ENCODE results near the gene GPA33.

GPA33 gene

DNA sequence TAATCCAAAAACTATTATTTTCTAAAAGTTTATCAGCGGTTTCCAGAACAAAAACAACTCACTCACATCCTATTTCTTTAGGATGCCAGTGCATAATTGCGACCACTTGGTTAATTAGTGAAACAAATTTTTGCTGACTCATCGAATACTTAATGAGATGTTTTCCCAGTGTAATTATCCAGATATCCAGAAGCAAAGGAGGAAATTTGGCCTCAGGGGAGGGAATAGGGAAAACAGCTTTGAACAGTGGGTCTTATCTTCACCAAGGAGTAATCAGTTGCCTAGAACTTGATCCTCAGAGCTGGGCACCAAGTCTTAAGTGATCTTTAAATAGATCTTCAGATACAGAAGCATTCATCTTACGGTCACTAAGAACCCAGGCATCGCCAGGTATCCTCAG, 28.0 kb upstream of the GPA33 start:
- no peak for DNase-seq (ENCODE audit: low read depth, low spot score)

DNA sequence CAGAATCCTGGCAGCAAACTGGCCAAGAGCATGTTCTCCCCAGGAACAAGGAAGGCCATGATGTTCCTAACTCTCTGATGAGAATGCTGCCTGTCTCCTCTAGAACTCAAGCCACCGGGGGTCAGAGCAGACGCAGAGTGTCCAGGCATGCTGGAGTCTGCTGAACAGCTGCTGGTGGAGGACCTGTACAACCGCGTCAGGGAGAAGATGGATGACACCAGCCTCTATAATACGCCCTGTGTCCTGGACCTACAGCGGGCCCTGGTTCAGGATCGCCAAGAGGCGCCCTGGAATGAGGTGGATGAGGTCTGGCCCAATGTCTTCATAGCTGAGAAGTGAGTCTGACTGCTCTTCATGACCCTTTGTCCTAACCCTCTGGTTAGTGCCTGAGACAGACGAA, 27.0 kb upstream of the GPA33 start:
- no peak for DNase-seq (ENCODE audit: low read depth, low spot score)

DNA sequence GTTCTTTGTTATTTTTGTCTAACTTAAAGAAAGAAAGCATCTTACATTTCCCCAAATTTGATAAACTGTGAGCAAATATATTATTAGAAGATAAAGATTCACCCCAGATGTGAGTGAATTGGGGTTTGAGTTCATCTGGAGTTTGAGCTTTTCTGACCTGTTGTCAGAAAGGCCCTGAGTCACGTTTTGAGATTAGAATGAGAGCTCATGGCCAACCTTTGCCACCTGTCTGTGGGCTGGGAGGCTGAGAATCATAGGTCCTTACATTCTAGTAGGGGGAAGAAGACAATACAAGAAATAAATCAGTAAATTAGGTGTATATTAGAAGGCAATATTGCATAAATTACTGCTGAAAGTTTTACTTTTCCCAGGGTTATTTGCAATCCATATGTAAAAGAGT, 26.0 kb upstream of the GPA33 start:
- DNase-seq (ENCODE audit: low read depth, low spot score), result no peak

DNA sequence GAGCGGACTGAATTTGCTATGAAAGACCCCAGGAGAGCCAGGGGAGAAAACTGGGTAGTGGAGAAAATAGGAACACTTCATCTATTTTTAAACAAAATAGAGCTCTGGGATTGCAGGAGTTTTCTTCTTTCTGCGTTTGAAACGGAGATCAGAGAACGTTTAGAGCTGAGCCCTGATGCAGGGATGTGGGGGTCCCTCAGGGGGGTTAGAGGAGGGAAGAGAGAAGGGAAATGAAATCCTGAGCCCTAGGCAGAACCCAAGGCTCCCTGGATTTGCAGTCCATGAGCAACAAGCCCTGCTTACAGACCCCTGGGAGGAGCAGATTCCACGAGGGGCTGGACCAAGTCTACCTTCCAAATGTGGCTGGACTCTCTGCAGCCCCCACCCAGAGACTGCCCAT, 25.5 kb upstream of the GPA33 start:
- no peak for DNase-seq (ENCODE audit: low read depth, low spot score)

DNA sequence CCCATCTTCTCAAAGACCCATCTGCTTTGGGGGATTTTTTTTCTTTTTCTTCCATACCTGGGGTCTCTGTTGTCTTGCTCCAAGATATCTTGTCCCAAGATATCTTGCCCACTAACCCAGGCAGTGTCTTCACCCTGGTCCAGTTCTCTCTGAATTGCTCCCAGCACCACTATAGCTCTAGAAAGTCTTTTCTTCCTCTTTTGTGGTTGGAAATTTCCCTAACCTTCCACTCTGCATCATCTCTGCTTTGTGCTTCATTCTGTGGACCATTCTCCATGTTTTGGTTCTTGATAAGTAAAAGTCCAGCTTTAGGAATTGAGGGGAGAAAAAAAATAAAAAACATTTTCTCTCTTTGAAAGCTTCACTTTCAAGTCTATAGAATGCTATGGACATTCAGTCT, 24.5 kb upstream of the GPA33 start:
- DNase-seq (ENCODE audit: low read depth, low spot score), result no peak

DNA sequence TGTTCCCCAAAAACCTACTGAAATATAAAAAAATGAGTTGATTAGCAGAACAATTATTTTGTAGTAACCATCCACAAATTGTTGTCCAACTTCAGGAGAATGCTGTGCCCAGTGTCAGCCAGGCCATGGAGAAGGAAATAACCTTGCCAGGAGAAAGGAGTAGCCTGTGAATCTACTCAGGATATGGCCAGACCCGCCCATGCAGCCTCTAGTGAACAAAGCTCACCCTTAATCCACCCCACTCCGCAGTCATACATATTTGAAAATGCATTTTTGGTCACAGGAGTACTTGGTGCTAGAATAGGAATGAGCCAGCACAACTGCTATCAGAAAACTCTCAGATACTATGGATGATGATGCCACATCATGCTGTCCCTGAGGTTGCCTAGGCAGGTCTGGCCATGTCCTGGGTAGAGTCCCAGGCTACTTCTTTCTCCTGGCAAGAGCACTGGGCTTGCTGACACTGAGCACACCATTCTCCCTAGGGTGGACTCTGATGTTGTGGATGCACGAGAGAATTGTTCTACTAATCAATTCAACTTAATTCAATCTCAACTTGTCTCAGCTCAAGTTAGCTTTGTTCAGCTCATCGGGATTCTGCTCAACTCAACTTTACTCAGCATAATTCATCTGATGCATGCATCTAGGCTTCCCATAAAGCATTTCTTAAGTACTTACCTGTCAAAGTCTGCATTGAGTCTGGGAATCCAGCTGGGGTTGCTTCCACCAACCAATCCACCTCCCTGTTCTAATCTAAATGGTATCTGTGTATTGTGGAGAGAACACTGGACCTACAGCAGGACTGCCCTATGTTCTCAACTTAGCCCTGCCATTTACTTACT, 21.9 kb upstream of the GPA33 start:
- DNase-seq (ENCODE audit: low read depth, low spot score), result no peak

DNA sequence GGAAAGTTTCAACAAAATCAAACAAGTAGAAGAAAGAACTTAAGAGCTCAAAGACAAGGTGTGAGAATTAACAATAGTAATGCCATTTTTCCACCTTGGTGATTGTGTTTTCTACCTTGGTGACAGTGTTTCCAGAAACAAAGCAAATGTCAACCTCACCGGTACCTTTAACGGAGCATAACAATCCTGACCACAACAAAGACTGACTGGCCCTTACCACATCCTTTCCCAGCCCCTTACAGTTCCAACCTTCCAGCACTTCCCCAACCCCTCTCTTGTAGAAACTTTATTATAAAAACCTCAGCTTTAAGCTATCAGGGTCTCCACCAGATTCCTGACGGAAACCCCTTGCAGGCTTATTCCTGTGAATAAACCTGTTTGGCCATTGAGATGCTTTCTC, 20.4 kb upstream of the GPA33 start:
- DNase-seq (ENCODE audit: low read depth, low spot score), result no peak

DNA sequence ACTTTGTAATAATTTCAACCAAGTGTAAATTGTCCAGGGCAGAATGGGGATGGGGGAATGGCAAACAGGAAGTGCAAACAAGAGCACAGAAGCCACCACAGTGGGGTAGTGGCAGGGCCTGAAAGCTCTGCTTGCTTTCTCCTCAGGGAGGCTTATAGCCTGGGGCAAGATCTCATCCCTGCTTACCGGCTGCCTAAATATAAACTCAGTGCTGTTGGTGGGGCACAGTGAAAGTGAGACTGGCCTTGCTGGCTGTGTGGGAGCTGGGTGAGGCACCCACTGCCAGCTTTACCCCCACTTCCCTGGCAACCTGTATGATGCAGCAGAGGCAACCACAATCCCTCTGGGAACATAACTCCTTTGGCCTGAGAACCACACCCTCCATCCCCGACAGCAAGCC, 18.9 kb upstream of the GPA33 start:
- peak; percentile 74 for DNase-seq (ENCODE audit: low read depth, low spot score)

DNA sequence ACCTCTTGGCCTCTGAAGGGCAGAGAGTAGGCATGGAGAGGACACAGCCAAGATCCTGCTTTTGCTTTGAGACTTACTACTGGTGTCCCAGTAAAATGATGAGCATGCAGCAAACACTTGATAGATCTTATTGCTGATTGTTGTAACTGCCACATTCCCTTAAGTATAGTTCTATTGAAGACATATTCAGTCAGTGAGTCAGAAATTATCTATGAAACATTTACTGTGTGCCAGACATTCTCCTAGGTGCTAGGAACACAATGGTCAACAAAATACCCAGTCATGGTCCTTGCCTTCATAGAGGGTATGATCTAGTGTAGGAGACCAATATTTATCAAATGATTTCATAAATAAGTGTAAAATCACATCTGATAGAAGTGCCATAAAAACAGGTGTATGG, 17.3 kb upstream of the GPA33 start:
- DNase-seq (ENCODE audit: low read depth, low spot score), result no peak

DNA sequence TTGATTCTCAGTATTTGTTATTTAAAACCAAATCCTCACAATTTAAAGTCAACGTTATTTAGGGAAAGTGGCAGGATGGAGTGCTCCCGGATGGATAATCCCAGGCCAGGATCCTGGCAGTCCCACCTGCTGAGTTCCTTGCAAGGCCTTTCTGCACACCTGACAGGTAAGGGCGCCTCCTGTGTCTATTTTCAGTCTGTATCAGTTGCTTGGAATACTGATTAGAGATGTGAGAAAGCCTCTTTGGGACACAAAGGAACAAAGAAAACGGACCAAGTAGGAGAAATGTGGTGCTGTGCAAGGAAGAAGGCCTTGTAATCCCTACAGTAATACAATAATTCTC, 15.9 kb upstream of the GPA33 start:
- no peak for DNase-seq (ENCODE audit: low read depth, low spot score)

DNA sequence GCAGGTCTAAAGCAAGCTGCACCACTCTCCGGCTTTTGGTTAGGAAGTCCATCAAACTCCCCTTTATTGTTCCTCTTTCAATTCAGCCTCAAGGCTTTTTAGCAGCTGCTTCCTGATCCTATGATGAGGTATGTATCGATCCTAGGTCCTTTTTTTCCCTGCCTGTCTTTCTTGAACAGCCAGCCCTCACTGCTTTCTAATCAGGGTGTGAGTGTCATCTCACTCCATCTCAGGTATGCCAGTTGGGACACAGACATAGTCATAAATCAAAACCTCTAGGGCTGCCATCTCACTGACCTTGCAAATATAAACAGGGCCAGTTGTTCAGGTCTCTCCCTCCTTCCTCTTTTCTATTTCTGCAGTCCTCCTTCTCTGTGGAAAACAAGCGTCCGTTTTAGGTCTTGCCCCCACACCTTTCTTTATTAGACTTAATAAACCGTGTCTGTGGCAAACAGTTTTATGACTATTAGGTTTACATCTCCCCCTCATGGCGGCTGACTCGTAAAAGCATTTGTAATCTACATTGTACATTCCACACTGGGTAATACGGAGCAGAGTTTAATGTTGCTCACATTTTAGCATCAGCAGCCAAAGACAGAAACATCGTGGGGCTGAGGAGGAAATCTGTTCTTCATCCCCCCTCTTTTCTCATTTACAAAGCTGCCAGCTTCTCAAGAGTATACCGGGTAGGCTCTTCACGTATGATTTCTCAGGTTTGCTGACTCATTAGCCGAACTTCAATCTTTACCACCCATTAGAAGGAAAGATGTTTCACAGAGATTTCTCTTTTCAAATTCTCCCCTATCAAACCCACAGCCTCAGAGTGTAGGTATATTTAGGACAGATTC, 15.3 kb upstream of the GPA33 start:
- no peak for DNase-seq (ENCODE audit: low read depth, low spot score)

DNA sequence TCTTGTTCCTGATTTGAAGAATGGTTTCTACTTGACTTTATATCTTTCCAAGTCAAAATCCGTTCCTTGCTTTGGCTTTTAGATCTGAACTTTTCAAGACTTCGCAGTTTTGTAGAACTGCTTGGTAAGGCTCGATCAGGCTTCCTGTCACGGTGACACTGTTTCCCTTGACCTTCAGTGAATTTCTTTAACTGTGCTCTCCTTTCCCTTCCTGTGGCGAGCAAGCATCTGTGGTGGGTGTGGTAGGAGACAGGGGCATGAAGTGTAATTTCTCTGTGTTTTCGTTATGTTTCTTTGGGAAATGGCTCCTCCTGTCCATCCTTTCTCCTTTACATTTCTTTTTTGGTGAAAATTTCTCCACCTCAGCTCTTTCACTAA, 14.1 kb upstream of the GPA33 start:
- no peak for DNase-seq (ENCODE audit: low read depth, low spot score)

DNA sequence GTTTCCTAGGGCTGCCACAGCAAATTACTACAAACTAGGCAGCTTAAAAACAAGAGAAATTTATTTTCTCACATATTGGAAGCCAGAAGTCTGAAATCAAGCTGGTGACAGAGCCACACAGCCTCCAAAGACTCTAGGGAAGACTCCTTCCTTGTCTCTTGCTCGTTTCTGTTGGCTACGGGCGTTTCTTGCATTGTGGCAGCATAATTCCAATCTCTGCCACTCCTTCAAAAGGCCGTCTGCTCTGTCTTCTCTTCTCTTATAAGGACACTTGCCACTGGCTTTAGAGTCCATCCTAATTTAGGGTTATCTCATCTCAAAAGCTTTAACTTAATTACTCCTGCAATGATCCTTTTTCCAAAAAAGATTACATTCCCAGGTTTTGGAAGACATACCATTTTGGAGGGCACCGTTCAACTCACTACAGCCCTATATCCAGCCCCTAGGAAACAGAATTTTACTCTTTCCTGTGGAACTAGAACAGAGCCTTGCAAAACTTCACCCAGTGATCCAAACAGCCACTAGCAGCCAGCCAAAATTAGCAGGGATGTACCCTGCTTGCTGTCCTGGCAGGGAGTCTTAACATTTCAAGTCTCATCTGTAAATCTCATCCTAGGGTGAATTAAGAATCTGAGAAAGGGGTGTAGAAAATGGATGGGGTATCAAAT, 12.9 kb upstream of the GPA33 start:
- no peak for DNase-seq (ENCODE audit: low read depth, low spot score)

DNA sequence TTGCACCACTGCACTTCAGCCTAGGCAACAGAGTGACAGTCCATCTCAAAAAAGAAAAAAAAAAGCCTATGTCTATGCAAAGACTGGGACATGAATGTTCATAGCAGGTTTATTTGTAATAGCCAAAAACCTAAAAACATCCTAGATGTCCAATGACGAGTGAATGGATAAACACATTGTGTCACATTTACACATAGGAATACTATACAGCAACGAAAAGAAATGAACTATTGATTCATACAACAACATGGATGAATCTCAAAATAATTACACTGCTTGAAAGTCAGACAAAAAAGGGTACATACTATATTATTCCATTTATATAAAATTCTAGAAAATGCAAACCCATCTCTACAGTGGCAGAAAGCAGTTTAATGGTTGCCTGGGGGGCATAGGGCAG, 11.6 kb upstream of the GPA33 start:
- no peak for DNase-seq (ENCODE audit: low read depth, low spot score)

DNA sequence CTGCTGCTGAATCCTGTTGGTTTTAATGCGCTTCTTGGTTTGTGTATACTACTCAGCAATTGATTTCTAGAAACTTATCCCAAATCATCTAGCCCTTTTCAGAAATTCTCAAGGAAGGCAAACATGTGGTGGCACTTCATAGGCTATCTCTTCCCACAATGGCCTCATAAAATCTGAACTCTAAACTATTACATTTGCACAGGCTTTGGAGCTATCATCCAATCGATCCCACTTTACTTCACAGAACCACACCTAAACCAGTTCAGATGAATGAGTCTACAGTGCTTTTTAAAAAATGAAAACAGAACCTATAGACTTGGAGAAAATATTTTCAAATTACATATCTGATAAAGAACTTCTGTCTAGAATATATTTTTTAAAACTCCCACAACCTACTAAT, 10.6 kb upstream of the GPA33 start:
- no peak for DNase-seq (ENCODE audit: low read depth, low spot score)

DNA sequence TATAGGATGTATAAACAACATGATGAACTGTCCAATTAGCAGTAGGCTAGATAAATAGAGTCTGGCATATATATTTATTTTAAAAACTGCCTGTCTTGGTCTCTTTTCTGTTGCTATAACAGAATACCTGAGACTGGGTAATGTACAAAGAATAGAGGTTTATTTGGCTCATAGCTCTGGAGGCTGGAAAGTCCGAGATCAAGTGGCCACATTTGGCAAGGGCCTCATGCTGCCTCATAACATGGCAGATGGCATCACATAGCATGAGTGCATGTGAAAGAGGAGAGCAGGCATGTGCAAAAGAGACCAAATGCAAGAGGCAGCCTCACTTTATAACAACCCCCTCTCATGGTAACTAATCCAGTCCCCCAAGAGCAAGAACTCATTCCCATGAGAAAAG, 9.7 kb upstream of the GPA33 start:
- DNase-seq (ENCODE audit: low read depth, low spot score), result no peak

DNA sequence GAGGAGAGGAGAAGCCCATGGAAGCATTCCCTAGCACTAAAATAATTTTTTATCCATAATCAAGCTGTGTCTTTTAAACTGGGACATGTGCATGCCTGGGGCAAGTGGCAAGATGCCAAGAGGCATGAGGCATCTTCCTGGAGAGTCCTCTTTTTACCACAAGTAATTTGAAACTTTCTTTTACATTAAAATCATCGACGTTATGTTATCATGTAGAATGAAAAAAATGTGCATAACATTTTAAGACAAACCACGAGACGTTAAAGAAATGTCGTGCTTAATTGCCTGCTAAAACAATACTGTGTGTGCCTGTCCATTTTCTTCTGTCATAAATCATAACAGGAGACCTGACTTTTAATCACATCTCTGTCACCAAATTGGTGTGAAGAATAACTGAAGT, 5.2 kb upstream of the GPA33 start:
- DNase-seq (ENCODE audit: low read depth, low spot score), result no peak

DNA sequence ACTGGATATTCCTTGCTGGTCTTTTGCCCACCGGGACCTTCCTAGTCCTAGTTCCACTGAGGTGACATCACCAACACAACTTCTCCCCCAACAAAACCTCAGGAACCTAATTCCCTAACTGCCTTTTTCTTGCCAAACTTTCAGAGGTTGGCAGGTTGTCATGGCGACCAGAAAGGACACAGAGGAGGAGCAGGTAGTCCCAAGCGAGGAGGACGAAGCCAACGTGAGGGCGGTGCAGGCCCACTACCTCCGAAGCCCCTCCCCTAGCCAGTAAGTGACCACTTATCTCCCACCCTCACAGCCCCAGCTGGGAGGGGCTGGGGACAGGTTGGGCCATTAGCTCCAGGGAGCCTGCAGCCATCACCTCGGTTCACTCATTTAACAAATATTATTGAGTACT, 4.5 kb upstream of the GPA33 start:
- DNase-seq (ENCODE audit: low read depth, low spot score), result no peak

DNA sequence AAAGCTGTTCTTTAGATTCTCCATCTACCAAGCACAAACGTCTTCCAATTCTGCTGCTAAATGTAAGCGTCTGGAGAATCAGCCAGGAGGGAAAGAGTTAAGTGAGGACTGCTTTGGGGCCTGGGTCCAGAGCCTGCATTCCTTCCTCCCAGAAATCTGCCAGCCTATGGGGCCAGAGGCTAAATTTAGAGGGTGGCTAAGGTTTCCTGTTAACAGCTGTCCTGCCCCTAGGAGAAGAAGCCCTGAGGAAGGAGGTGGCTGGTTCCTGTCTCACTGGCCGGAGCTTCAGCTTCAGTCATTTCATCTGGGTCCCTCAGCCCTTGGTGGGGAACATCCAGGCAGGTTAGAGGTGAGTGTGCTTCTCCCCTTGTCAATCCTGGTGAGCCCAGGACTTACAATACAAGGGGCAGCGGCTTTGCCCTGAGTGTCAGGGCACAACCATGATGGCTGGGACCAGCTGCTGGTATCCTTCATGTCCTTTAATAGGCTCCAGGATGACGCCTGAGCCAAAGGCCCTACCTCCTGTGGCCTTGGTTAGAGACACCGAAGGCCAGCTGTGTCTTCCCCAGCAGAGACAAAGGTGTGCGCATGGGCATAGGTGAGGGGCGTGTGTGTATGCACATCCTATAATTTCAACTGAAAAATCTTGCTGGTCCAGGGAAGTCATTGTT, 3.8 kb upstream of the GPA33 start, which contains the start of gene STYXL2:
STYXL2 (plus strand) TSS at position 230 of the 671 bp plus-strand sequence. CDS start 775 bp downstream, outside the sequence.
- DNase-seq (ENCODE audit: low read depth, low spot score), result peak; percentile 89

DNA sequence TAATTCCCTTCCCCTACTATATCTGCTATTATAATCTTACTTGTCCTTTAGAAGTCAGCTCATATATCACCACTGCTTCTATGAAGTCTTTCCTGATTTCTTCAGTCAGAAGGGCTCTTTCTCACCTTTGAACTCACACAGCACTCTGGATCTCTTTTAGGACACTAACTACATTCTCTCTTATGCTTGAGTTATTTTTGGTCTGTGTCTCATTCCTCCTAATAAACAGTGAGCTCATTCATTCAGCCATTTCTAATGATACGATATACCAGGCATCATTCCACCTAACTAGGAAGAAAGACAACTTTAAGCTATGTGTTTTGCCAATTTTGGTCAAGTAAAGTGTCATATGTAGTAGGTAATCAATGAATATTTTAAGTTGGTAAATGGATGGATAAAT, 2.5 kb upstream of the GPA33 start:
- no peak for DNase-seq (ENCODE audit: low read depth, low spot score)

DNA sequence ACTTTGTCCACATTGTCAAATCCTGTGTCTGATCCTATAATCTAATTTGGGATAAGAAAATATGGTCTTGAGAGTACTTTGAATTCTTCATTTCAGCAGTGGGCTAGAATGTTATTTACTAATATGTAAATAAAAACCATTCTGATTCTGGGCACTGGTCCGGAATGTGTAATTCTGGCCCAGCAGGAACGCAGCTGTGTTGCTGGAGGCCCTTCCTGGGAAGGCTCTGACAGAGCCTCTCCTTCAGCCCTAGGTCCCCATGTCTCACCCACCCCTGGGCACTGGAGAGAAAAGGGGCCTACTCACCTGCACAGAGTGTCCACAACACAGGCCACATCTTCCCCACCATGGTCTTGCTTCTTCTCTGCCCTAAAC, 251 bp downstream of the GPA33 start:
- no peak for DNase-seq (ENCODE audit: low read depth, low spot score)
